ENCODE data around the gene MED9. TPM values are rescaled to one million over a fixed set of nuclear protein-coding genes. Genes with fewer than 3 reads are reported as not detected.

MED9 gene
- total RNA-seq, 2 donors from 2014 or later = 18.4 to 20.5 TPM

- Mint-ChIP-seq H3K27me3 (ENCODE audit: insufficient read depth) (no peaks in the 10 kb centered on the region), H3K9me3 (no peaks in the 10 kb centered on the region), H3K4me1 (peaks cover 17% of the 10 kb centered on the region), H3K36me3 (ENCODE audit: low read depth) (no peaks in the 10 kb centered on the region), H3K27ac (no peak overlapping the region), H3K4me3 (no peak overlapping the region)
- Histone ChIP-seq H3K27ac (ENCODE audit: low read depth, low read length) (no peak overlapping the region), H3K9me3 (ENCODE audit: control insufficient read depth, low read length) (no peaks in the 10 kb centered on the region), H3K4me3 (ENCODE audit: low read length) (no peak overlapping the region), H3K9ac (ENCODE audit: extremely low read depth, low read length, poor library complexity, severe bottlenecking) (no peak overlapping the region), H3K4me1 (ENCODE audit: control insufficient read depth, insufficient read depth, low read length) (peaks cover 13% of the 10 kb centered on the region), H3K27me3 (ENCODE audit: control insufficient read depth, insufficient read depth, low read length, poor library complexity, severe bottlenecking) (no peaks in the 10 kb centered on the region), H3K36me3 (ENCODE audit: control insufficient read depth, insufficient read depth, low read length) (no peaks in the 10 kb centered on the region)
- no peak for DNase-seq
- TF ChIP-seq CTCF (conservative IDR thresholded peaks at IDR 0.05) = no peak
- WGBS, 2 experiments (ENCODE audit: insufficient coverage in 1 of 2, insufficient read length in 1 of 2) = 97 to 100% methylated on average over 2 to 5 of the region's 5 CpGs
These were observed 42.2 kb downstream of the MED9 start for GRCh38 chr17:17518951-17519350.

- Mint-ChIP-seq H3K36me3 (ENCODE audit: low read depth) (no peaks in the 10 kb centered on the region), H3K4me3 (no peak overlapping the region), H3K9me3 (peaks cover 2% of the 10 kb centered on the region), H3K27ac (no peak overlapping the region), H3K27me3 (ENCODE audit: insufficient read depth) (no peaks in the 10 kb centered on the region), H3K4me1 (peaks cover 17% of the 10 kb centered on the region)
- WGBS, 2 experiments (ENCODE audit: insufficient coverage in 1 of 2, insufficient read length in 1 of 2) = 88 to 95% methylated on average over 5 to 10 of the region's 10 CpGs
- H3K36me3 ChIP-seq (ENCODE audit: control insufficient read depth, insufficient read depth, low read length) = no peaks in the 10 kb centered on the region
- H3K27ac ChIP-seq (ENCODE audit: low read depth, low read length) = no peak overlapping the region
- TF ChIP-seq CTCF (conservative IDR thresholded peaks at IDR 0.05) = no peak
- DNase-seq = no peak
- peaks cover 13% of the 10 kb centered on the region for H3K4me1 ChIP-seq (ENCODE audit: control insufficient read depth, insufficient read depth, low read length)
- H3K9ac ChIP-seq (ENCODE audit: extremely low read depth, low read length, poor library complexity, severe bottlenecking) = no peak overlapping the region
- H3K27me3 ChIP-seq (ENCODE audit: control insufficient read depth, insufficient read depth, low read length, poor library complexity, severe bottlenecking) = no peaks in the 10 kb centered on the region
- no peaks in the 10 kb centered on the region for H3K9me3 ChIP-seq (ENCODE audit: control insufficient read depth, low read length)
- H3K4me3 ChIP-seq (ENCODE audit: low read length) = no peak overlapping the region
These were observed 43.1 kb downstream of the MED9 start for GRCh38 chr17:17519886-17520285.

- no peaks in the 10 kb centered on the region for H3K27me3 Mint-ChIP-seq (ENCODE audit: insufficient read depth)
- no peak overlapping the region for H3K27ac Mint-ChIP-seq
- peaks cover 17% of the 10 kb centered on the region for H3K4me1 Mint-ChIP-seq
- peaks cover 13% of the 10 kb centered on the region for H3K4me1 ChIP-seq (ENCODE audit: control insufficient read depth, insufficient read depth, low read length)
- H3K27ac ChIP-seq (ENCODE audit: low read depth, low read length) = no peak overlapping the region
- H3K36me3 ChIP-seq (ENCODE audit: control insufficient read depth, insufficient read depth, low read length) = no peaks in the 10 kb centered on the region
- H3K9me3 Mint-ChIP-seq = peaks cover 7% of the 10 kb centered on the region
- peaks cover 5% of the 10 kb centered on the region for H3K36me3 Mint-ChIP-seq (ENCODE audit: low read depth)
- 89 to 91% methylated on average over 17 to 22 of the region's 22 CpGs for WGBS, 2 experiments (ENCODE audit: insufficient coverage in 1 of 2, insufficient read length in 1 of 2)
- no peak overlapping the region for H3K4me3 ChIP-seq (ENCODE audit: low read length)
- no peak for DNase-seq
- no peak overlapping the region for H3K4me3 Mint-ChIP-seq
- H3K9me3 ChIP-seq (ENCODE audit: control insufficient read depth, low read length) = no peaks in the 10 kb centered on the region
- H3K9ac ChIP-seq (ENCODE audit: extremely low read depth, low read length, poor library complexity, severe bottlenecking) = no peak overlapping the region
- H3K27me3 ChIP-seq (ENCODE audit: control insufficient read depth, insufficient read depth, low read length, poor library complexity, severe bottlenecking) = no peaks in the 10 kb centered on the region
- TF ChIP-seq CTCF (conservative IDR thresholded peaks at IDR 0.05) = no peak
These were observed 43.9 kb downstream of the MED9 start for GRCh38 chr17:17520599-17521232.
